ENCODE results near the gene DIP2C. TPM values are rescaled to one million over a fixed set of nuclear protein-coding genes. Genes with fewer than 3 reads are reported as not detected.

The DIP2C gene
- total and polyA plus RNA-seq, 2 donors (not counting 1 experiment from before 2014, with no cell fraction given) = 1.3 to 1.9 TPM

DNA sequence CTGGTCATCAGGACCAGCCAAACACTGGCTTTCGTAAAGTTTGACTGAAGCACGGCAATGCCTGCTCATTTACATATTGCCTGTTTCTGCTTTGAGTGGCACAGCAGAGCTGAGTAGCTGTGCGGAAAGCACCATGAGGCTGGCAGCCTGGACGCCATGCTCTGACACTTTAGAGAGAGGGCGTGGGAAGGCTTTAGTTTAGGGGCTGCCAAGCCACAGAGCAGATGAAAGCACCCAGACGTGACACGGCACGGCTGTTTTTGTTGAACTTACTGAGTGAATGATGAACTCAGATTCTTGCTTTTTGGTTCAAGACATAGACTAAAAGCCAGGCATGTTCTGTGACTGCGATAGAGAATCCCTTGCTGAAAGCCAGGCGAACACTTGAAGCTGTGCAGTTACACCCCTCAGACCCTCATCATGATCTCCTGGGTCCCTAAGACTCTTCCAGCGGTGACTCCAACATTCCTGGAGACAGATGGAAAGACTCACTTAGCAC, 372.1 kb downstream of the DIP2C start:
- peak overlapping the region in 2 of 5 experiments; percentile 8 to 9 for H3K4me3 ChIP-seq (ENCODE audit: control extremely low read depth in 1 of 5, extremely low read depth in 1 of 5, insufficient read depth in 1 of 5, low read depth in 2 of 5, low read length in 4 of 5)
- no peaks in the 10 kb centered on the region for H3K27me3 ChIP-seq (replicated peaks in 1 of 4; ENCODE audit: control extremely low read depth in 1 of 4, control insufficient read depth in 3 of 4, insufficient read depth in 4 of 4, low read length in 3 of 4)
- ChIA-PET POLR2A (interaction anchor here (1.1 to 1.9 kb wide), 4 partner anchors 11 to 39 kb away, joined by 3 to 8 read pairs (median 3); no protein-coding TSS in a partner anchor), CTCF (interaction anchor here (0.6 to 2.9 kb wide), 6 partner anchors 9 to 616 kb away, joined by 3 to 16 read pairs (median 4); no protein-coding TSS in a partner anchor)
- DNase-seq = peak; percentile 91
- H4K20me1 ChIP-seq (ENCODE audit: control insufficient read depth, insufficient read depth, low read length, poor library complexity, severe bottlenecking) = no peaks in the 10 kb centered on the region
- H3K9me3 ChIP-seq (ENCODE audit: control extremely low read depth in 1 of 3, control insufficient read depth in 2 of 3, insufficient read depth in 1 of 3, low read length in 2 of 3) = no peaks in the 10 kb centered on the region
- no peaks in the 10 kb centered on the region for H3K79me2 ChIP-seq (ENCODE audit: control insufficient read depth, insufficient read depth, low read length)
- peak overlapping the region; percentile 83 to 89 for H3K27ac ChIP-seq (ENCODE audit: low read length in 2 of 2)
- peak overlapping the region; percentile 69 for H3K4me2 ChIP-seq (replicated peaks; ENCODE audit: low read depth, low read length, poor library complexity, severe bottlenecking)
- WGBS (ENCODE audit: insufficient coverage) = 19% methylated on average over 11 of the region's 11 CpGs
- peaks cover 0 to 2% of the 10 kb centered on the region in 2 experiments for H3K36me3 ChIP-seq (replicated peaks in 1 of 2; ENCODE audit: control extremely low read depth in 1 of 2, control insufficient read depth in 1 of 2, extremely low read depth in 1 of 2, insufficient read depth in 2 of 2, low read length in 1 of 2)
- ATAC-seq (ENCODE audit: low read depth) = peak; percentile 99
- peak overlapping the region; percentile 64 for H2AFZ ChIP-seq (ENCODE audit: insufficient read depth, low read depth, low read length, poor library complexity, severe bottlenecking)
- TF ChIP-seq, protein P1, sequence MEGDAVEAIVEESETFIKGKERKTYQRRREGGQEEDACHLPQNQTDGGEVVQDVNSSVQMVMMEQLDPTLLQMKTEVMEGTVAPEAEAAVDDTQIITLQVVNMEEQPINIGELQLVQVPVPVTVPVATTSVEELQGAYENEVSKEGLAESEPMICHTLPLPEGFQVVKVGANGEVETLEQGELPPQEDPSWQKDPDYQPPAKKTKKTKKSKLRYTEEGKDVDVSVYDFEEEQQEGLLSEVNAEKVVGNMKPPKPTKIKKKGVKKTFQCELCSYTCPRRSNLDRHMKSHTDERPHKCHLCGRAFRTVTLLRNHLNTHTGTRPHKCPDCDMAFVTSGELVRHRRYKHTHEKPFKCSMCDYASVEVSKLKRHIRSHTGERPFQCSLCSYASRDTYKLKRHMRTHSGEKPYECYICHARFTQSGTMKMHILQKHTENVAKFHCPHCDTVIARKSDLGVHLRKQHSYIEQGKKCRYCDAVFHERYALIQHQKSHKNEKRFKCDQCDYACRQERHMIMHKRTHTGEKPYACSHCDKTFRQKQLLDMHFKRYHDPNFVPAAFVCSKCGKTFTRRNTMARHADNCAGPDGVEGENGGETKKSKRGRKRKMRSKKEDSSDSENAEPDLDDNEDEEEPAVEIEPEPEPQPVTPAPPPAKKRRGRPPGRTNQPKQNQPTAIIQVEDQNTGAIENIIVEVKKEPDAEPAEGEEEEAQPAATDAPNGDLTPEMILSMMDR (IDR thresholded peaks at IDR 0.05) = no peak
- no peak for TF ChIP-seq EZH2 (IDR thresholded peaks at IDR 0.05; ENCODE audit: borderline replicate concordance, insufficient read depth, low read depth, low read length, poor library complexity, severe bottlenecking)
- Mint-ChIP-seq H3K27ac (peak overlapping the region; percentile 93), H3K4me1 (peaks cover 60% of the 10 kb centered on the region), H3K9me3 (ENCODE audit: insufficient read depth) (no peaks in the 10 kb centered on the region), H3K27me3 (no peaks in the 10 kb centered on the region), H3K4me3 (peak overlapping the region; percentile 84)
- intact Hi-C loops (cut with micrococcal nuclease) = loop anchor here (1.0 to 10.0 kb wide), 5 partner anchors 16 to 727 kb away; partner anchors contain the start of genes IDI1, LARP4B and ZMYND11
- H3K9ac ChIP-seq (ENCODE audit: low read length) = peak overlapping the region; percentile 36
- peaks cover 58 to 60% of the 10 kb centered on the region in 2 donors for H3K4me1 ChIP-seq (ENCODE audit: control insufficient read depth in 2 of 2, insufficient read depth in 2 of 2, low read length in 2 of 2)

DNA sequence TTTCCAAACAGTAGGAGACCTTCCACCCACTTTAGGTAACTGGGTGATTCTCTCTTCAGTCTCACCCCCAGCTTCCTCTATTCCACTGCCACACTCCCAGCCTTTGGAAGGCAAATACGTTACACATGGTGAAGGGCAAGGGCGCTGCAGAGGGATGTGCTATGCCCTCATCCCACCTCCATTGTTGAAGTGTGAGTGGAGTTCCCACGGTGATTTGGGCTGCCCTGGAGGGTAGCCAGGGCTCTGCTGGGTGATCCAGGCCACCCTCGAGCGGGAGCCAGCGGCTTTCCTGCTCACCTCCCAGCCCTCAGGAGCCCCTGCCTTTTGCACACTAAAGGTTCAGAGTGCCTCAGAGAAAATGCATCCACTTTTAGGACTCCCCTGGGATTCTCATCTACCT, 373.1 kb downstream of the DIP2C start:
- Mint-ChIP-seq H3K27me3 (no peaks in the 10 kb centered on the region), H3K27ac (peak overlapping the region; percentile 78), H3K4me1 (peaks cover 69% of the 10 kb centered on the region), H3K9me3 (ENCODE audit: insufficient read depth) (no peaks in the 10 kb centered on the region), H3K4me3 (no peak overlapping the region)
- no peak overlapping the region for H2AFZ ChIP-seq (ENCODE audit: insufficient read depth, low read depth, low read length, poor library complexity, severe bottlenecking)
- H3K4me2 ChIP-seq (replicated peaks; ENCODE audit: low read depth, low read length, poor library complexity, severe bottlenecking) = peak overlapping the region; percentile 69
- ChIA-PET POLR2A (interaction anchor here (1.1 to 1.9 kb wide), 3 partner anchors 10 to 17 kb away, joined by 3 to 8 read pairs (median 3); no protein-coding TSS in a partner anchor), CTCF (interaction anchor here (1.3 to 2.9 kb wide), 3 partner anchors 9 to 40 kb away, joined by 4 to 16 read pairs (median 4); no protein-coding TSS in a partner anchor)
- no peak overlapping the region for H3K9ac ChIP-seq (ENCODE audit: low read length)
- peaks cover 66 to 69% of the 10 kb centered on the region in 2 donors for H3K4me1 ChIP-seq (ENCODE audit: control insufficient read depth in 2 of 2, insufficient read depth in 2 of 2, low read length in 2 of 2)
- H3K79me2 ChIP-seq (ENCODE audit: control insufficient read depth, insufficient read depth, low read length) = no peaks in the 10 kb centered on the region
- H3K27me3 ChIP-seq (replicated peaks in 1 of 4; ENCODE audit: control extremely low read depth in 1 of 4, control insufficient read depth in 3 of 4, insufficient read depth in 4 of 4, low read length in 3 of 4) = no peaks in the 10 kb centered on the region
- intact Hi-C loops (cut with micrococcal nuclease) = loop anchor here (2.0 to 10.0 kb wide), 4 partner anchors 18 to 728 kb away; partner anchors contain the start of genes IDI1, LARP4B and ZMYND11
- DNase-seq (no peak), ATAC-seq (ENCODE audit: low read depth) (no peak)
- TF ChIP-seq, protein P1 (IDR thresholded peaks at IDR 0.05) = no peak
- no peak for TF ChIP-seq EZH2 (IDR thresholded peaks at IDR 0.05; ENCODE audit: borderline replicate concordance, insufficient read depth, low read depth, low read length, poor library complexity, severe bottlenecking)
- H3K36me3 ChIP-seq (replicated peaks in 1 of 2; ENCODE audit: control extremely low read depth in 1 of 2, control insufficient read depth in 1 of 2, extremely low read depth in 1 of 2, insufficient read depth in 2 of 2, low read length in 1 of 2) = peaks cover 0 to 2% of the 10 kb centered on the region in 2 experiments
- WGBS (ENCODE audit: insufficient coverage) = 96% methylated on average over 6 of the region's 6 CpGs
- H3K9me3 ChIP-seq (ENCODE audit: control extremely low read depth in 1 of 3, control insufficient read depth in 2 of 3, insufficient read depth in 1 of 3, low read length in 2 of 3) = no peaks in the 10 kb centered on the region
- H3K4me3 ChIP-seq (ENCODE audit: control extremely low read depth in 1 of 5, extremely low read depth in 1 of 5, insufficient read depth in 1 of 5, low read depth in 2 of 5, low read length in 4 of 5) = no peak overlapping the region
- H4K20me1 ChIP-seq (ENCODE audit: control insufficient read depth, insufficient read depth, low read length, poor library complexity, severe bottlenecking) = no peaks in the 10 kb centered on the region
- H3K27ac ChIP-seq (ENCODE audit: low read length in 2 of 2) = peak overlapping the region; percentile 83 to 89
